ENCODE results near the gene TTL. TPM values are rescaled to one million over a fixed set of nuclear protein-coding genes. Genes with fewer than 3 reads are reported as not detected.

TTL gene
- total RNA-seq = 36.2 and 39.2 TPM in 2 replicates

DNA sequence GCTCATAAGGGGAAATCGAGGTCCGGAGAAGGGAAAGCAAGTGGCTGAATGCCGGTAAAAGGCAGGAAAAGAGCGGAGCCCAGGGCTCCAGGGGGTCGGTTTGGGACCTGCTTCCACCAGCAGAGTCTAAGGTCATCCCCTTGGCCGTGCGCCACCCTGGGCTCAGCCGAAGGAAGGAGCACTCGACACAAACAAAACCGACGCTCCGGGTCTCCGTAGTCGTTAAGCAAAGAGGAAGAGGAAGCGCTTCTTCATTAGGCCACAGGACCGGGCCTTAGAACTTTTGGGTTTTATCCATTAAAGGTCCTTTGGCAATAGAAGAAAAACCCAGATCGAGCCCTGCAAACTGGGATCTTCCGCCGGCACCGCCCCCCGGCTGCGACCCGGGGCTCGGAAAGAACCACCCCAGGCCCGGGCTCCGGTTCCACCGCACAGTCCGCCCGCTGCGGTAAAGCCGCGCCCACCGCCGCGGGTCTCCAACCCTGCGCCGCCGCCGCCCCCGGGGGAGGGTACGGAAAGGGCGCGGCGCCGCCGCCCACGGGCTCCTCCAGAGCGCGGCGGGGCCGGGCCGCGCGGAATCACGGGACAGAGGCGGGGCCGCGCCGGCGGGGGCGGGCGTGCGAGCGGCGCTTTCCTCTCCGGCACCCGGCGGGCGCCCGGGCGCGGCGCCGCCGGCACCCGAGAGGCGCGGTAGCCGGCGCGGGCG lies at the start of gene TTL:
Gene TTL, plus strand, starts transcription at position 629 of the 706 bp plus-strand sequence. CDS start 189 bp downstream, outside the sequence.

DNA sequence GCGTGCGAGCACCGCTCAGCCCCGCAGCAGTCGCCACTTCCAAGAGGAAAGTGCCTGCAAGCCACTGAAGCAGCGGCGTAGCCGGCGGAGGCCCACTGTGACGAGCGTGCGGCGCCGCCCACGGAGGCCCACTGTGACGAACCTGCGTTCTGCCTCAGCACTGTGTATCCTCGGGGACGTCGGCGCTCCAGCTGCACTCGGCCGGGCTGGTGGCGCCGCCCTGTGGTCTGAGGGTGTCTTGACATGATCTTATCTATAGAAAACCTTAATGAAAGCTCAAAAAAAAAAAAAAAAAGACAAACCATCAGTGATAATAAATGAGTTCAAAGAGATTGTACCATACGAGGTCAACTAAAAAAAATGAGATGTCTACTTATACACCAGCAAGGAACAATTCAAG lies 48.5 kb upstream of the TTL start, which contains the start of gene RGPD8:
Gene RGPD8, minus strand, starts transcription at position 166 of the 400 bp plus-strand sequence. CDS start 192 bp downstream, outside the sequence.

DNA sequence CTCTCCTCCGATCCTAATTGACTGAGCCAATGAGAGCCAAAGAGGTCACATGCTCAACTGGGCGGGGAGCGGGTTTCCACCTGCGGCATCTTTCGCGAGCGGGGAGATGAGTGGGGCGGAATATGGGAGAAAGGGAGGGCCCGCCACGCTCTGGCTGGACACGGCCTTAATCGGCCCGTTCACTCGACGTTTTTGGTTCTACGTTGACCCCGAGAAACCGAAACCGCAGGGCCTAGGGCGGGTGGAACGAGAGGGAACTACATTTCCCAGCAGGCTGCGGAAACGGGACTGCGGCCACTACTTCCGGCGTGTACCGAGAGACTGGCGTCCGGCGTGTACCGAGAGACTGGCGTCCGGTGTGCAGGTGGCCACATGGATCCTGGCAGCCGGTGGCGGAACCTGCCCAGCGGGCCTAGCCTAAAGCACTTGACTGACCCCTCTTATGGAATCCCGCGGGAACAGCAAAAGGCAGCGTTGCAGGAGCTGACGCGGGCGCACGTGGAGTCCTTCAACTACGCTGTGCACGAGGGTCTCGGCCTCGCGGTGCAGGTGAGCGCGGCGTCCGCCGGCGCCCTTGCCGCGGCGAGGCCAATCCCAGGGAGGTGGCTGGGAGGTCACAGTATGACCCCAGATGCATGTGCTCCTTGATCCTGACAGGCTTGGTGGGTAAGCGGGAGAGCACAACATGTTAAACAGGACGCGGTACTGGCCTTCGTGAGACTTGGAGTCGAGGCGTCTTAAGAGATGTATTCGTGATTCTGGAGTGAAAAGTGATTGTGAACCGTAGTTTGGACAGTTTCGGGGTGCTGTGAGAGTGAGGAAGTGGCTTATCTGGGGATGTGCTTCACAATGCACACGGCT lies 60.4 kb downstream of the TTL start, which contains the start of gene POLR1B:
Gene POLR1B, plus strand, starts transcription at position 343 of the 861 bp plus-strand sequence. Its CDS starts 30 bp downstream, at position 373.

DNA sequence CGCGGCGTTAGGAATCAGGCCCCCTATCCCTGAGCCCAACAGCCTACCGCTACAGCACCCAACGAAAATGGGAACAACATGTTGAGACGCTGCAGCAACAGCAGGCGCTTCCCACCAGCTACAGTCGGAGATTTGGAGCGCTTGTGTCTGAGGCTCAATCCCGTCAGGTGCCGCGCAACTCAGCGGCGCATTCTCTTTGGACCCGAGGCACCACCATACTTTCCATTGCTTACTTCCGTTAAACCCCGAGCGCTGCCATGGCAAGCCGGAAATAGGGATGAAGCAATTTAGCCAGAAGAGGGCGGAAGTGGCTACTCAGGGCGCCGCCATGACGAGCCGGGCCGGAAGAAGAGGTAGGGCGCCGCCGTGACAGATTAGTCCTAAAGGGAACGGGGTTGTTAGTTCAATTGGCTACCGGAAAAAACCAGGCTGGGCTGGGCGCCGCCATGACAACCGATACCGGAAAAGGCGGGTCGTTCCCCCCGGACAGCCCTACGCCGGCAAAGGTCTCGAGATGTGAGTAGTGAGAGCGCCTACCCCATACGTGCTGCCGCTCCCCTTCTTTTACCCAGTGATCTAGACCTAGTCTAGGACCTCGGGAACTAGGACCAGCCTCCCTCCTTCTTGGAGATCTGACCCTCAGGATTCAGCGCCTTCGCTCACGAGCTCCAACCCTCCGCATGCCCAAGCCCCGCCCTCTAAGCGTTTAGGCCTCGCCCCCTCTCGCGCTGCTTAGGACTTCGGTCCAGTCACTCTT lies 102.4 kb downstream of the TTL start, which contains the start of gene CHCHD5:
Gene CHCHD5, plus strand, starts transcription at position 476 of the 757 bp plus-strand sequence. Its CDS starts 39 bp downstream, at position 515.

Other genes with a start within 250 kb of the TTL start
- 5.0 TPM in 2 replicates for gene ZC3H8, start 227.1 kb upstream of the TTL start, total RNA-seq
- 3.8 and 4.4 TPM in 2 replicates for gene ZC3H6, start 206.6 kb upstream of the TTL start, total RNA-seq
- gene RGPD8, start 48.5 kb upstream of the TTL start, total RNA-seq = 12.9 and 23.5 TPM in 2 replicates
- gene POLR1B, start 60.3 kb downstream of the TTL start, total RNA-seq = 10.4 and 13.5 TPM in 2 replicates
- 6.7 and 11.4 TPM in 2 replicates for gene CHCHD5, start 102.5 kb downstream of the TTL start, total RNA-seq
- 94.6 and 144 TPM in 2 replicates for gene SLC20A1, start 163.8 kb downstream of the TTL start, total RNA-seq
- gene NT5DC4, start 238.9 kb downstream of the TTL start, total RNA-seq = not detected in 2 replicates